Ascending aorta (tissue), 2 donors: ENCODE measurements around the gene ITGBL1. TPM values are rescaled to one million over a fixed set of nuclear protein-coding genes. Genes with fewer than 3 reads are reported as not detected.

Source experiments
- DNase-seq, 2 donors: peaks; one replicate each; pipeline ENCODE4 v3.0.0-alpha.2; 2019; ENCODE audit warnings: low spot score in 2 of 2
- H3K27ac ChIP-seq, 2 donors: fragments of 200-600 bp; sonication (generic); one replicate each; pipeline ENCODE4 v1.5.1; 2016 to 2017; ENCODE audit warnings: mild to moderate bottlenecking in 1 of 2
- H3K27me3 ChIP-seq: fragments of 200-600 bp; sonication (generic); one replicate; pipeline ENCODE4 v1.5.1; 2017
- H3K36me3 ChIP-seq, 2 donors: fragments of 200-600 bp; sonication (generic); one replicate each; pipeline ENCODE4 v1.5.1; 2016
- H3K4me1 ChIP-seq, 2 donors: fragments of 200-600 bp; sonication (generic); one replicate each; pipeline ENCODE4 v1.5.1; 2016 to 2017; ENCODE audit warnings: mild to moderate bottlenecking in 1 of 2
- H3K4me3 ChIP-seq, 2 donors: fragments of 200-600 bp; sonication (generic); one replicate each; pipeline ENCODE4 v1.5.1; 2016 to 2017; ENCODE audit warnings: mild to moderate bottlenecking in 1 of 2
- H3K9me3 ChIP-seq, 2 donors: fragments of 200-600 bp; sonication (generic); one replicate each; pipeline ENCODE4 v1.5.1; 2016
- intact Hi-C: fragments of 100-400 bp; cut with DNase I; formaldehyde crosslinking; loops from one replicate; pipeline ENCODE4 v1.15.1; 2023
- total RNA-seq: library from RNA; depleted of rRNA; stranded (reverse); fragments of >200 nt; gene quantifications from one replicate; pipeline ENCODE4 v1.1.0, GENCODE V29; 2016
- TF ChIP-seq, protein P1 (sequence below), 3 experiments: fragments of 200-600 bp in 2 of 3; fragments of 450-650 bp in 1 of 3; sonication (generic) in 2 of 3; IDR thresholded peaks; one replicate each; pipeline ENCODE4 v1.5.1; 2016 to 2019; ENCODE audit warnings: antibody characterized with exemption in 3 of 3, mild to moderate bottlenecking in 1 of 3, moderate library complexity in 1 of 3

ITGBL1 gene
- total RNA-seq, 1 donor from 2014 or later = 47.1 TPM

DNA sequence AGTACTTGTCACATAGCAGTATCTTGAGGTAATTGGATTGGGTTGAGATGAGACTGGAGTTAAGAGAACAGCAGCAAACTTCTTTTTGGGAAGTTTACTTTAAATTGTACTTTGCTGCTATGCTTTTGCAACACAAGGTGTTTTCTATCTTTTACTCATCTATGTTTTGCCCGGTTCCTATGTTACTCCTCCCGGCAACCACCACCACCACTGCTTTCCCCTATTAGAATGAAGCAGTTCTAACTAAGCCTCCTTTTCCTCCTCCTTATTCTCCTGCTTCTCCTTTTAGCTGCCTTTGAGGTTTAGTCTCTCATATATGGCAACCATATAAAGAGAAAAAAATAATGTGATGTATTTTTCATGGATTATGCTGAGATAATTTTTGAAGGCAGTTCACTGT is 233.5 kb downstream of the ITGBL1 start:
- Histone ChIP-seq H3K9me3 (no peaks in the 10 kb centered on the region), H3K4me3 (no peak overlapping the region), H3K27me3 (no peaks in the 10 kb centered on the region), H3K4me1 (peaks cover 0 to 3% of the 10 kb centered on the region in 2 donors), H3K27ac (no peak overlapping the region), H3K36me3 (no peaks in the 10 kb centered on the region)
- TF ChIP-seq, protein P1, sequence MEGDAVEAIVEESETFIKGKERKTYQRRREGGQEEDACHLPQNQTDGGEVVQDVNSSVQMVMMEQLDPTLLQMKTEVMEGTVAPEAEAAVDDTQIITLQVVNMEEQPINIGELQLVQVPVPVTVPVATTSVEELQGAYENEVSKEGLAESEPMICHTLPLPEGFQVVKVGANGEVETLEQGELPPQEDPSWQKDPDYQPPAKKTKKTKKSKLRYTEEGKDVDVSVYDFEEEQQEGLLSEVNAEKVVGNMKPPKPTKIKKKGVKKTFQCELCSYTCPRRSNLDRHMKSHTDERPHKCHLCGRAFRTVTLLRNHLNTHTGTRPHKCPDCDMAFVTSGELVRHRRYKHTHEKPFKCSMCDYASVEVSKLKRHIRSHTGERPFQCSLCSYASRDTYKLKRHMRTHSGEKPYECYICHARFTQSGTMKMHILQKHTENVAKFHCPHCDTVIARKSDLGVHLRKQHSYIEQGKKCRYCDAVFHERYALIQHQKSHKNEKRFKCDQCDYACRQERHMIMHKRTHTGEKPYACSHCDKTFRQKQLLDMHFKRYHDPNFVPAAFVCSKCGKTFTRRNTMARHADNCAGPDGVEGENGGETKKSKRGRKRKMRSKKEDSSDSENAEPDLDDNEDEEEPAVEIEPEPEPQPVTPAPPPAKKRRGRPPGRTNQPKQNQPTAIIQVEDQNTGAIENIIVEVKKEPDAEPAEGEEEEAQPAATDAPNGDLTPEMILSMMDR (IDR thresholded peaks at IDR 0.05) = no peak
- intact Hi-C loops = no loop called here
- no peak for DNase-seq

DNA sequence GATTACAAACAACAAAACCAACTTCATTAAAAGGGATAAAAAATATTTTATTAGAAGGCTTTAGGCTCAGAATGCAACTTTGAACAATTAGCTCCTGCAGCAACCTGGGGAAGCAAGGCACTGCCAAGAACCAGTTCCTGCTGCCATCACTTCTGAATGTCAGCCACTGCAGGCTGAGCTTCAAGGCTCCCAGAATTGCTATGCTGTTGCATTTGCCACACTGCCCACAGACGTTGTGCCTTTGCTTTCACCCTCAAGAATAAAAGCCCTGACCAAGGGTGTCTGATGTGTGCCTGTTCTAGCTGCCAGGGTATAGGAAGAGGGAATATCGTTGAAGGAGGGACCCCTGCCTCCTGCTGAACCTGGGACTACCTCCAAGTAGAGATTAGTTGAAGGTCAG is 238.4 kb downstream of the ITGBL1 start:
- TF ChIP-seq, protein P1 (IDR thresholded peaks at IDR 0.05) = no peak
- DNase-seq = no peak
- no peaks in the 10 kb centered on the region for H3K9me3 ChIP-seq
- intact Hi-C loops = no loop called here
- H3K27ac ChIP-seq = no peak overlapping the region
- peaks cover 7 to 13% of the 10 kb centered on the region in 2 donors for H3K36me3 ChIP-seq
- H3K27me3 ChIP-seq = no peaks in the 10 kb centered on the region
- no peak overlapping the region for H3K4me3 ChIP-seq
- H3K4me1 ChIP-seq = no peaks in the 10 kb centered on the region

DNA sequence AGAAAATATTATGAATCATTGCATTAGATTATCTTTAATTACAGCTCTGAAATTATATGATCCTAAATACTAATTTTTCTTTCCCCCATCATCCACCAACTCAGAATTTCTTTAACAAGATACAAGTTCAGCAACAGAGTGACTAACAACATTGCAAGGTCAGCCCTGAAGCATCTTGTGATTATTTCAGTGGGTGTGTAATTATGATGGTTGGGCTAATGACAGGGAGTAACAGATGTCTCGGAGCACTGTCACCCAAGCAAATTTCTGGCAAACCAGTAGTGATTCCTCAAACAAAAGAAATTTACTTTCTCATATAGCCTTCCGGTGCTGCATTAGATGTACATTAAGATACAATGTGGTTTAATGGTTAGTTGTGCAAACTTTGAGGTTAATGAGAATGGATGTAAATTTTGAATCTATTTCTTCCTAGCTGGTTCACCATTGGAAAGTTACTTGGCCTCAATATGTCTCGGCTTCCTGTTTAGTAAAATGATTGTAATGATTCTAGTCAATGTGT is 238.9 kb downstream of the ITGBL1 start:
- Histone ChIP-seq H3K27ac (no peak overlapping the region), H3K4me3 (no peak overlapping the region), H3K4me1 (no peaks in the 10 kb centered on the region), H3K27me3 (no peaks in the 10 kb centered on the region), H3K9me3 (no peaks in the 10 kb centered on the region), H3K36me3 (peaks cover 8 to 17% of the 10 kb centered on the region in 2 donors)
- TF ChIP-seq, protein P1 (IDR thresholded peaks at IDR 0.05) = no peak
- intact Hi-C loops = no loop called here
- no peak for DNase-seq

DNA sequence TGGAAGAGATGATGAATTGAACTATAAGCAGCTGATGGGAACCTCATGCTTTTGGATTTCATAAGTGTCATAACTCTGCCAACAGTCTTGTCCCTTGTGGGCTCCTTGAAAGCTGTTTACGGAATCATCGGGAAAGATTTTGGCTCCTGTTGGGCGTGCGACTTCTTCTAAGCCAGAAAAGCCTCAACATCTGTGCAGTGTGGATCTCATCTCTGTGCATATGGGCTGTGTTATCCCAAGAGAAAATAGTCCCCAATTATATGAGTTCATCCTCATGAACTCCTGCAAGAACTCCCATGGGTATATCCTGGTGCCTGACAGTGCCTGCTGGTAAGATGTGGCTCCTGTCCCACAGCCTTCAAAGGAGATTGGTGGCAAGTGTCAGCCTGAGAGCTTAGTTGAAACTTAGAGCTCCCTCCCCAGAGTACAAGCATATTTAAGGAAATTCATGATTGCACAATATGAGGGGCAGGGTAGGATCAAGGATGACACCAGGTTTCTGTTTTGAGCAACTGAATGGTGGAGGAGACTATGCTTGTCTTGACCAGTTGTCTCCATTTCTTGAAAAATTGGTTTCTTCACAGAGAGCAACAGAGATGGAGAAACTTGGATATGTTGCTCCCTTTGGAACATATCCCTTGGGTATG is 243.5 kb downstream of the ITGBL1 start:
- no peak for DNase-seq

DNA sequence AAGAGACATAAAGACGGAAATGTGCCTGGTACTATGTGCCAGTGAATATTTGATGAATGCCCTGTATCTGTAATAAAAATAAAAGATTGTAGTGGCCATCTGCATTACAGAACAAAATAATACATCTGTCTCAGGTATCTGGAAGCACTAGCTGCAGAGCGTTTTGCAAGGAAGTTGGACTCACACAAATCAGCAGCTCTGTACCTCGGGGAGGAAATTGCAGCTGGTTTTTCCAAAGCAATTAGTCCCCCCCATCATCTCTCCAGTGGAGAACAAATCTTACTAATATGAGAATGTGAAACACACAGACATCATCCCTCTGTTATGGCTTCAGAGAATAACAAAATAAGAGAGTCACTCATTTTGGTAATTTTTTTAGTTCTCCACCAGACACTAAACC is 245.3 kb downstream of the ITGBL1 start:
- H3K9me3 ChIP-seq = no peaks in the 10 kb centered on the region
- H3K27ac ChIP-seq = no peak overlapping the region
- no peak overlapping the region for H3K4me3 ChIP-seq
- H3K4me1 ChIP-seq = peaks cover 5 to 11% of the 10 kb centered on the region in 2 donors
- intact Hi-C loops = no loop called here
- H3K36me3 ChIP-seq = peaks cover 6 to 20% of the 10 kb centered on the region in 2 donors
- DNase-seq = no peak
- H3K27me3 ChIP-seq = no peaks in the 10 kb centered on the region
- TF ChIP-seq, protein P1 (IDR thresholded peaks at IDR 0.05) = no peak

More for the DNA sequence above, 243.5 kb downstream of the ITGBL1 start:
- intact Hi-C loops = no loop called here
- H3K9me3 ChIP-seq = no peaks in the 10 kb centered on the region
- H3K36me3 ChIP-seq = peaks cover 8 to 20% of the 10 kb centered on the region in 2 donors
- H3K4me1 ChIP-seq = peaks cover 2 to 9% of the 10 kb centered on the region in 2 donors
- no peak overlapping the region for H3K27ac ChIP-seq
- H3K4me3 ChIP-seq = no peak overlapping the region
- TF ChIP-seq, protein P1 (IDR thresholded peaks at IDR 0.05) = no peak
- no peaks in the 10 kb centered on the region for H3K27me3 ChIP-seq
